Ishikawa (cell line): ENCODE data around the gene GOLGA6L2.

Experiments
- CREB1 ChIP-seq: IDR thresholded peaks from 2 replicates; pipeline ENCODE4 v1.6.1; 2012; ENCODE audit warnings: low read depth
- EGR1 ChIP-seq: IDR thresholded peaks from 2 replicates; pipeline ENCODE4 v1.6.1; 2012
- EP300 ChIP-seq: IDR thresholded peaks from 2 replicates; pipeline ENCODE4 v1.6.1; 2012; ENCODE audit warnings: borderline replicate concordance
- FOXM1 ChIP-seq: IDR thresholded peaks from 2 replicates; pipeline ENCODE4 v1.6.1; 2012; ENCODE audit warnings: low read depth, borderline replicate concordance
- NFIC ChIP-seq: IDR thresholded peaks from 2 replicates; pipeline ENCODE4 v1.6.1; 2012
- RAD21 ChIP-seq: IDR thresholded peaks from 2 replicates; pipeline ENCODE4 v1.6.1; 2012; ENCODE audit warnings: low read depth
- TAF1 ChIP-seq: IDR thresholded peaks from 2 replicates; pipeline ENCODE4 v1.6.1; 2012; ENCODE audit warnings: low read depth, mild to moderate bottlenecking
- TCF12 ChIP-seq: IDR thresholded peaks from 2 replicates; pipeline ENCODE4 v1.6.1; 2012; ENCODE audit warnings: low read depth
- TEAD4 ChIP-seq: IDR thresholded peaks from 2 replicates; pipeline ENCODE4 v1.6.1; 2012
- TF ChIP-seq, protein P1 (sequence below): IDR thresholded peaks from 2 replicates; pipeline ENCODE4 v1.6.1; 2012; ENCODE audit warnings: low read depth, mild to moderate bottlenecking
- TF ChIP-seq, protein P2 (sequence below): IDR thresholded peaks from 2 replicates; pipeline ENCODE4 v1.6.1; 2012

DNA sequence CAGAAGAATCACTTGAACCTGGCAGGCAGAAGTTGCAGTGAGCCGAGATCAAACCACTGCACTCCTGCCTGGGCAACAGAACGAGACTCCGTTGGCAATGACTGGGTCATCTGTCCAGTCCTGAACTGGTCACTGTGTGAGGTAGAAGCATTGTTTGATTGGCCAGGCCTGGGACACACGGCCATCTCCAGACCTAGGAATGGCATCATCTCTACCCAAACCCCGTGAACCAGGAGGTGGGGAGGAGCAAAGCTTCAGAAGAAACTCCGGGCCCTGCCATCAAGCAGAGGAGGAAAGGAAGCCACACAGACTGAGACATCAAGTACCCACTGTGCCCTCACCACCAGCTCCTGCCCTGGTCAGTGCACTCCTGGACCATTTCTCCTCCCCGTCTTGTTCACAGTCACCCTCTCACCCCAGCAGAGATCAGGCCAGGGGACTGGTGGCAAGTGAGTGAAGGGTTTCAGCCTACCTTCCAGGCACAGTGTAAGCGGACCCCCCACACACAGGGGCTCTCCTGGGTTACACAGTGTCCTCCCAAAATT lies 31.6 kb downstream of the GOLGA6L2 start:
- no peak for TF ChIP-seq RAD21
- TF ChIP-seq, protein P1, sequence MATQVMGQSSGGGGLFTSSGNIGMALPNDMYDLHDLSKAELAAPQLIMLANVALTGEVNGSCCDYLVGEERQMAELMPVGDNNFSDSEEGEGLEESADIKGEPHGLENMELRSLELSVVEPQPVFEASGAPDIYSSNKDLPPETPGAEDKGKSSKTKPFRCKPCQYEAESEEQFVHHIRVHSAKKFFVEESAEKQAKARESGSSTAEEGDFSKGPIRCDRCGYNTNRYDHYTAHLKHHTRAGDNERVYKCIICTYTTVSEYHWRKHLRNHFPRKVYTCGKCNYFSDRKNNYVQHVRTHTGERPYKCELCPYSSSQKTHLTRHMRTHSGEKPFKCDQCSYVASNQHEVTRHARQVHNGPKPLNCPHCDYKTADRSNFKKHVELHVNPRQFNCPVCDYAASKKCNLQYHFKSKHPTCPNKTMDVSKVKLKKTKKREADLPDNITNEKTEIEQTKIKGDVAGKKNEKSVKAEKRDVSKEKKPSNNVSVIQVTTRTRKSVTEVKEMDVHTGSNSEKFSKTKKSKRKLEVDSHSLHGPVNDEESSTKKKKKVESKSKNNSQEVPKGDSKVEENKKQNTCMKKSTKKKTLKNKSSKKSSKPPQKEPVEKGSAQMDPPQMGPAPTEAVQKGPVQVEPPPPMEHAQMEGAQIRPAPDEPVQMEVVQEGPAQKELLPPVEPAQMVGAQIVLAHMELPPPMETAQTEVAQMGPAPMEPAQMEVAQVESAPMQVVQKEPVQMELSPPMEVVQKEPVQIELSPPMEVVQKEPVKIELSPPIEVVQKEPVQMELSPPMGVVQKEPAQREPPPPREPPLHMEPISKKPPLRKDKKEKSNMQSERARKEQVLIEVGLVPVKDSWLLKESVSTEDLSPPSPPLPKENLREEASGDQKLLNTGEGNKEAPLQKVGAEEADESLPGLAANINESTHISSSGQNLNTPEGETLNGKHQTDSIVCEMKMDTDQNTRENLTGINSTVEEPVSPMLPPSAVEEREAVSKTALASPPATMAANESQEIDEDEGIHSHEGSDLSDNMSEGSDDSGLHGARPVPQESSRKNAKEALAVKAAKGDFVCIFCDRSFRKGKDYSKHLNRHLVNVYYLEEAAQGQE = no peak
- TF ChIP-seq TAF1 = no peak
- TF ChIP-seq NFIC = no peak
- TF ChIP-seq, protein P2, sequence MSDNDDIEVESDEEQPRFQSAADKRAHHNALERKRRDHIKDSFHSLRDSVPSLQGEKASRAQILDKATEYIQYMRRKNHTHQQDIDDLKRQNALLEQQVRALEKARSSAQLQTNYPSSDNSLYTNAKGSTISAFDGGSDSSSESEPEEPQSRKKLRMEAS = no peak
- no peak for TF ChIP-seq TCF12
- TF ChIP-seq TEAD4 = no peak
- TF ChIP-seq EGR1 = no peak
- TF ChIP-seq EP300 = no peak
- TF ChIP-seq CREB1 = no peak
- no peak for TF ChIP-seq FOXM1
